Bone marrow (tissue), 2 donors: ENCODE measurements around the gene GFRA1.

Experiments used
- DNase-seq, 2 donors: peaks; one replicate each; lab custom pipeline; 2025; lab: John Stamatoyannopoulos, UW

Gene GFRA1

GRCh38 chr10:116125180-116125579, 147.8 kb downstream of the GFRA1 start:
- no peak for DNase-seq

- DNase-seq: no peak
Observed at GRCh38 chr10:116124777-116125176, 148.2 kb downstream of the GFRA1 start.

DNA sequence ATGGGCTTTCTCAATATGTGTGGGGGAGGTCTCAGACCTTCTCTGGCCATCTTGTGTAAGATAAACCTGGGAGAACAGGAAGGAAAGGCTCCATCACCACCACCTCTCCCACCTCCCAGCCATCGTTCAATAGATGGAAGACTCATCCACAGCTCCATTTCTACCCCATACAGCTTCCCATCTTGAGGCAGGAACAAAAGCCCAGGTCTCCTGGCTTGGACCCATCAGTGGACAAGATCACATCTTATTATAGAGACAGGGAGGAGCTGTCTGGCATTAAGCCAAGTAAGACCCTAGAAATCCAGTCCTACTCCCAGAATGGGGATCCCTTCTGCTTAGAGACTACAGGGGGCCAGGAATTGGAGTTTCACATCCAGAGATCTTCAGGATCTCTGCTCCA, 150.3 kb downstream of the GFRA1 start:
- no peak for DNase-seq

GRCh38 chr10:116121640-116122525, 151.1 kb downstream of the GFRA1 start:
- DNase-seq: no peak

- DNase-seq: no peak
Observed at GRCh38 chr10:116120688-116121455, 152.1 kb downstream of the GFRA1 start.

DNA sequence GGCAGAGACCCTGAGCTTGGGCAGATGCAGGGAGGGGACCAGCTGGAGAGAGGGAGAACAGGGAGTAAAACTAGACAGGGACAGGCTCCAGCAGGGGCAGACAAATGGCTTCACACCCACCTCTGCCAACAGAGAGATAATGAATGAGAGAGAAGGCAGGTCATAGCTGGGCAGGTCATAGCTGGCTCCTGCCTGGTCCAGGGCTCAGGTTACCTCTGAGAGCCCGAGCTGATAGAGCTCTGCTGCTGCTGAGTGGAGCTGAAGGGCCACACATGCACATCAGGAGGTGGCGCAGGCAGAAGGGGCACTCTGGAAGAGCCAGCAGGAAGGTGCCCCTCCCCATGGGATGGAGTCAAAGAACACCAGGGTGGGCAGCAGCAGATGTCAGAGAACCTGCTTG, 154.2 kb downstream of the GFRA1 start:
- DNase-seq: no peak

- DNase-seq: no peak
Observed at GRCh38 chr10:116115797-116116196, 157.2 kb downstream of the GFRA1 start.

- no peak for DNase-seq
Observed at GRCh38 chr10:116115036-116115641, 157.9 kb downstream of the GFRA1 start.

DNA sequence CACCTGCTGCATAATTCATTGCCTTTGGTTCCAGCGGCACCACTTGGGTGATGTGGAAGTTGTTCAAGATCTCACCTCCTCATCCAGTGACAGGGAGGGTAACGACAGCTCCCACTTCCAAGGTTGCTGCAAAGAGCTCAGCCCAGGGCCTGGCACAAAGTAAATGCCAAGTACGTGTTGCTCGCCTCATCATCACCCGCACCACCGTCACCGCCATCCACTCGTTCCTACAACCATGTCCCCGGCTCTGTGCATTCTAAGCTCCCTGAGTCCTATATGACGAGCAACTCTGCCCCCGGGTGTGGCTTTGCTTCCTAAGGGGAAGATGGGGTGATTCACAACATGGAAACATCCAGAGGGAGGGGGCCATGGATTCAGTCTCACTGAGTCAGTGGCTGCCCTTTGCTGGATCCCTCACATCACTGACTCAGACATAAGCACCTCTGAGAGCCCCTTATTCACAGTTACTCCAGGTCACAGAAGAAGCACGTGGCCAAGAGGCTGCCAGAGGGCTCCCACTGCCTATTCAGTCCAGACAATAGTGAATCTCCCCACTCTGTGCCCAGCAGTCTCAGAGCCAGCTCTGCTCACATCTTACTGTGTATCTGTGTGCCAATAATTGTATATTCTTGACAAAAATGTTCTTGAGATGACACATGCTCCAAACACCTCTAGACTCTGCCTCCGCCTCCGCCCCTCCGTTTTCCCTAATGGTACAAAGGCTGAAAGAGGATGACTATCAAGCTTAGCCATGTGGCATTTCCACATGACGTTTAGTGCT, 159.1 kb downstream of the GFRA1 start:
- DNase-seq: no peak

GRCh38 chr10:116112232-116113231, 160.5 kb downstream of the GFRA1 start:
- no peak for DNase-seq

DNA sequence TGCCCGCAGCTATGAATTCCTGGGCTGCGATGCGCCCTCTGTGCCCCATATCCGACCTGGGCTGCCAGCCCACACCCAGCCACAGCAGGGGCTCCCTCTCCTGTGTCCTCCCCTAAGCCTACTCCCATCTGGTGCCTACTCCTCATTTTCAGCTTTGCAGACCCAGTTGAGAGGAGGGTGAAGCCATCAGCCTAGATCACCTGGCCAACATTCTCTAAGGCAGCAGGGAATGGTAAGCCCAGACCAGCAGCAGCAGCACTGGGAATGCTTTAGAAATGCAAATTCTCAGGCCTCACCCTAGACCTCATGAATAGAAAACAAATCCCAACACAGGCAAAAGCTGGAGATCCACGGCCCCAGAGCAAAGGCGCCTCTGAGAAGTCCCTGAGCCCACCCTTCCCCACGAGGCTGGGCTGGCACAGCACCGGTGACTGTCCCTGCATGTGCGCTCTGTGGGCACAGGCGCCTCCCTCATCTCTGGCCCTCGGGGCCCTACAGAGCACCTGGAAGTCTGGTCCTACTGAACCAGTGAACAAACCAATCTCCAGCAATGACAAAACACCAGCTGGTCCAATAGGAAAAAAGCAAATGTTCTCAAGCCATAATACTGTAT, 161.4 kb downstream of the GFRA1 start:
- no peak for DNase-seq

GRCh38 chr10:116110736-116111135, 162.3 kb downstream of the GFRA1 start:
- DNase-seq: no peak

DNA sequence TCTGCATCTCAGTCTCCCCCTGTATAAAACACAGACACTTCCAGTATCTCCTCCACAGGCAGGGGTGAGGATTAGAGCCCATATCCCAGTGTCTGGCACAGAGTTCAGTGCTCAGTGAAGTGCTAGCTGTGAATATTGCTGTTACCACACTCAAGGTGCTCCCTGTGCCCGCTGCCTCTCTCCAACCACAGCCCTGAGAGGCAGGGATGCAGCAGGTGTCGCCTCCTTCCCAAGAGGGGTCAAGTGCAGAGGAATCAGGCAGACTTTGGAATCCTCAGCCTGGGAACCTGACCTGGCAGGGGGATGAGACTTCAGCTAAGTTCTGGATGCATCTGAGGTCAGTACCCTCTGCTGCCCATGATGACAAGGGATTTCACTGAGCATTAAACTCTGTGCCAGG, 163.1 kb downstream of the GFRA1 start:
- no peak for DNase-seq

DNA sequence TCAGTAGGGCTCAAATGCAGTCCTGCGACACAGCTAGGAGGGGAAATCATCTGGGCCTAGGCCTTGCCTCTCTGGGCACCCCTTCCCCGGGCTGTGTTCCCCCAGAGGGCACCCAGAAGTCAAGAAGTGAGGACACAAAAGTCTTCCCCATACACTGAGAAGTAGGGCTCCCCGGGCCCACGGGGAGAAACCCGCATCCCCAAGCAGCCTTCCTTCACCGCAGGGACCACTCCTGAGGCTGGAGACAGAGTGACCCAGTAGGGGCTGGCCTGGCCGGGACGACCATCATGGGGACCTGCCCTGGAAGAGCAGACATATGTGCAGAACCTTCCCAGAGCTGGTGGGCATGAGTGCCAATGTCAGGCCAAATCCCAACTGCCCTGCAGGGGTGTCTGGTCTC, 163.5 kb downstream of the GFRA1 start:
- DNase-seq: no peak

- DNase-seq: no peak
Observed at GRCh38 chr10:116108095-116108494, 164.9 kb downstream of the GFRA1 start.

DNA sequence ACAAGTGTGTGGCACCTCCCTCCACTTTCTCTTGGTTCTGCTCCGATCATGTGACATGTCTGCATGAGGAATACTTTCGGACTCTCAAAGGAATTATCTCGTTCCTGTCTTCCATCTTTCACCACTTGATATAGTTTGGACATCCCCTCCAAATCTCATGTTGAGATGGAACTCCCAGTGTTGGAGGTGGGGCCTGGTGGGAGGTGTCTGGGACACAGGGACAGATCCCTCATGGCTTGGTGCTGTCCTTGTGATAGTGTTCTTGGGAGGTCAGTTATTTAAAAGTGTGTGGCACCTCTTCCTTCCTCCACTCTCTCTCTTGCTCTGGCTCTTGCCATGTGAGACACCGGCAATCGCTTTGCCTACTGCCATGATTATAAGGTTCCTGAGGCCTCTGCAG, 166.4 kb downstream of the GFRA1 start:
- DNase-seq: no peak

GRCh38 chr10:116105264-116105663, 167.7 kb downstream of the GFRA1 start:
- no peak for DNase-seq

DNA sequence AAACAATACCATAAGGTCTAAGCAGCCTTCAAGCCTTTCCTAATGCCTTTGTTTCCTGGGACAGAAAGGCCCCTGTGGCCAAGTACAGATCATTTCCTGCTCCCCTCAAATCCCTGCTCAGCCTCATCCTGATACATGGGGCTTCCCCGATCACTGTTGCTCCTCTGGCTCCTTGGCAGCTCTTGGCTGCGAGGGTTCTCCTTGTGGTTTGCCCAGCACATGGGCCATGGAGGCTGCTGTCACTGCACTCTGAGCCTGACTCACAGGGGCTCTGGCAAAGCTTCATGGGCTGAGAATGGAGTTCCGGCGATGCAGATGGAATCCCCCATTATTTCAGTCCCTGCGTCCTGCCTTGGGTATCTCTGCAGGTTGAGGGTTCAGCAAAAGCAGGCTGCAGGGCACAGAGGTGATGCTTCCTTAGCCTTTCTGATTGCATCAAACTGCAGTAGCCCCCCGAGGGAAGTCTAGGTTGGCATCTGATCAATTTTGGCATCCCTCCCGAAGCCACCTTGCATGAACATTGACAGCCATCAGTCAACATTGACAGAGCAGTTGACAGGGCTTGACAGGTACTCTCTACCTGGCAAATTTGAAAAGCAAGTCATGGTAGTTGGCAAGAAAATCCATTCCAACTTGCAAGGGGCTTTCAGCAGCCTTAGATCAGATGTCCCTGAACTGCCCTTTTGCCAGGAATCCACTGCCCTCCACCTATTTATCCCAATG, 168.6 kb downstream of the GFRA1 start:
- no peak for DNase-seq

DNA sequence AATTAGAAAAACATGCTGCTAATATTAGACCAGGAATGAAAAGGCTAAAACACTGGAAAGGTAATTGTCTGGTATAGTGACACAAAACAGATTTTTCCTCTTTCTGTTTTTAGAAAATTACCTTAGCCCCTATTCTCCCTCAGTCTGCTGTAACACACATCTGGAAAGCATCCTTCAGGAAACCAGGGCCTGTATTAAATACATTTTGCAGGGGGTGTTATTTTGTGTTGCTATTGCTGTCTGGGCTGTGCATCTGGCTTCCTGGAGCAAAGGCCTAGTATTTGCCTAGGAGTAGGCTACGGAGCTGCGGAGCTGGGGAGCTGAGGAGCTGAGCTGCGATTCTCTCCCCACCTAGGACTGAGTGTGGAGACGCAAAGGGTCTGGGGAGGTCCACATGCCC, 169.3 kb downstream of the GFRA1 start:
- DNase-seq: no peak
